HG03460 (cell line): ENCODE data around the gene TAS2R42.

ENCODE experiments used
- ATAC-seq: cut with Tn5 transposase; IDR thresholded peaks from one replicate; pipeline ENCODE4 v1.9.1; 2021; ENCODE audit not compliant: unreplicated experiment

Gene TAS2R42

DNA sequence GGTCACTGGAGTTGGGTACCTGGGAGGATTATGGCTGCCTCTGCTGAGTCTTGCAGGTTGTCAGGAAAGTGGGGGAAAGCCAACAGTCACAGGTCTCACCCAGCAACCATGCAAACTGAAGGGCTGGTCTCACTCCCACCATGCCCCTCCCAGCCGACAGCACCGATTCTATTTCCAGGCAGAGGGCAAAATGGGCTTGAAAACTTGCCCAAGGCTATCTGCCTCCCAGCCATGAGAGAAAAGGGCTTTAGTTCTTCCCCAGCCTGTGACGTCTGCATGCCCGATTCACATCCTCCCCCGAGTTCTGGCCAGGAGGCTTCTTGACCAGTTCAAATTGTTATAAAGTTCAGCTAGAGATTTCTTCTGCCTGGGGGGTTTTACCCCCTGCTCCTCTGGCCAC is 42.4 kb downstream of the TAS2R42 start:
- no peak for ATAC-seq

DNA sequence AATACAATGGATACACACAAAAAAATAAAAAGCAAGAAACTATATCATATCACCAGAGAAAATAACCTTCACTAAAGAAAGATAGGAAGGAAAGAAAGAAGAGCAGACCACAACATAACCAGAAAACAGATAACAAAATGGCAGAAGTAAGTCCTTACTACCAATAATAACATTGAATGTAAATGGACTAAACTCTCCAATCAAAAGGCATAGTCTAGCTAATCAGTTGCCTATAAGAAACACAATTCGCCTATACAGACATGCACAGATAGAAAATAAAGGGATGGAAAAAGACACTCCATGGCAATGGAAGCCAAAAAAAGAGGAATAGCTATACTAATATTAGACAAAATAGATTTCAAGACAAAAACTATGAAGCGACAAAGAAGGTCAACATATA is 43.4 kb downstream of the TAS2R42 start:
- no peak for ATAC-seq

DNA sequence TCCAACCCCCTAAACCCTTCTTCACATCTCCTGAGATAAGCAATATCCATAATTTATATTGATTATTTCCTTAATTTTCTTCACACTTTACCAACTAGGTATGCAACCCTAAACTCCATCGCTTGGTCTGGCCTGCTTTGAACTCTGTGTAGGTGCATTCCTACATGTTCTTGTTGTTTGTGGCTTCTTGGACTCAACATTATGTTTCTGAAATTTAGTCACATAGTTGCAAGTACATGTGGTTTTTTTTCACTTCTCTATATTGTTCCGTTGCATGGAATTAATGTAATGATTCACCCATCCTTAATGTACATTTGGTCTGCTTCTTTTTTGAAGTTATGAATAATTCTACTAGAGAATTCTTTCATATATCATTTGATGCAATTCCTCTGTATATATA is 50.7 kb downstream of the TAS2R42 start:
- ATAC-seq: no peak
